SK-N-SH (cell line): ENCODE results near the gene ABL2. TPM values are rescaled to one million over a fixed set of nuclear protein-coding genes. Genes with fewer than 3 reads are reported as not detected.

Experiments used
- CTCF ChIA-PET: fragments of 300-600, 350-600 bp; formaldehyde crosslinking; extraction: SDS; loops from one replicate; lab custom pipeline; 2021; lab: Yijun Ruan, JAX
- POLR2A ChIA-PET: fragments of 350-600 bp; sonication (Branson Sonifier 250); formaldehyde crosslinking; extraction: SDS; loops from one replicate; lab custom pipeline; 2020; ENCODE audit warnings: antibody characterized with exemption, inconsistent platforms; lab: Yijun Ruan, JAX
- DNase-seq: peaks from one replicate; pipeline ENCODE4 v3.0.0; 2012
- H2AFZ ChIP-seq: fragments of 200-600 bp; sonication (generic); 2 replicates; pipeline ENCODE4 v1.8.1; 2016; ENCODE audit warnings: antibody characterized with exemption, mild to moderate bottlenecking, low read depth
- H3F3A ChIP-seq: fragments of 200-600 bp; sonication (generic); replicated peaks from 2 replicates; pipeline ENCODE3; 2016; ENCODE audit warnings: antibody characterized with exemption, mild to moderate bottlenecking; ENCODE audit not compliant: insufficient read depth
- H3K27ac ChIP-seq, 2 experiments: fragments of 200-500 bp in 1 of 2; fragments of 200-600 bp in 1 of 2; sonication (Bioruptor generic) in 1 of 2; sonication (generic), shearing (Covaris generic) in 1 of 2; 2 replicates each; pipeline versions ENCODE4 v1.5.1 to v1.6.1; 2014 to 2016; ENCODE audit warnings: low read depth in 2 of 2, inconsistent platforms in 1 of 2, low read length in 1 of 2, mild to moderate bottlenecking in 1 of 2, mixed read lengths in 1 of 2
- H3K27me3 ChIP-seq: fragments of 200-600 bp; sonication (generic), shearing (Covaris generic); 2 replicates; pipeline ENCODE4 v1.6.1; 2016; ENCODE audit warnings: mixed run types; ENCODE audit not compliant: insufficient read depth
- H3K36me3 ChIP-seq, 2 experiments: fragments of 200-500 bp in 1 of 2; fragments of 200-600 bp in 1 of 2; sonication (Bioruptor generic) in 1 of 2; sonication (generic) in 1 of 2; replicated peaks in 1 of 2; 2 replicates each; pipeline versions ENCODE3 to v1.5.1; 2014 to 2016; ENCODE audit warnings: low read length in 1 of 2, mild to moderate bottlenecking in 1 of 2; ENCODE audit not compliant: insufficient read depth in 2 of 2, control insufficient read depth in 1 of 2
- H3K4me1 ChIP-seq, 2 experiments: fragments of 200-500 bp in 1 of 2; fragments of 200-600 bp in 1 of 2; sonication (Bioruptor generic) in 1 of 2; sonication (generic), shearing (Covaris generic) in 1 of 2; 2 replicates each; pipeline versions ENCODE4 v1.5.1 to v1.6.1; 2014 to 2016; ENCODE audit warnings: low read depth in 1 of 2, low read length in 1 of 2, mixed run types in 1 of 2; ENCODE audit not compliant: insufficient read depth in 2 of 2, control insufficient read depth in 1 of 2
- H3K4me2 ChIP-seq: fragments of 200-600 bp; sonication (generic), shearing (Covaris generic); 2 replicates; pipeline ENCODE4 v1.6.1; 2017; ENCODE audit warnings: mixed run types
- H3K4me3 ChIP-seq, 2 experiments: fragments of 200-500 bp in 1 of 2; fragments of 200-600 bp in 1 of 2; sonication (Bioruptor generic) in 1 of 2; sonication (generic), shearing (Covaris generic) in 1 of 2; 2 replicates each; pipeline versions ENCODE4 v1.5.1 to v1.8.1; 2014 to 2016; ENCODE audit warnings: low read depth in 2 of 2, inconsistent platforms in 1 of 2, low read length in 1 of 2, mild to moderate bottlenecking in 1 of 2, mixed read lengths in 1 of 2, moderate library complexity in 1 of 2
- H3K79me2 ChIP-seq: fragments of 200-600 bp; sonication (generic); 2 replicates; pipeline ENCODE4 v1.8.1; 2017; ENCODE audit warnings: mild to moderate bottlenecking; ENCODE audit not compliant: insufficient read depth
- H3K9ac ChIP-seq: fragments of 200-600 bp; sonication (generic); 2 replicates; pipeline ENCODE4 v1.6.1; 2017; ENCODE audit warnings: mixed run types
- H3K9me2 ChIP-seq: fragments of 200-600 bp; sonication (generic); 2 replicates; pipeline ENCODE4 v1.6.1; 2017; ENCODE audit warnings: mixed run types
- H3K9me3 ChIP-seq: fragments of 200-600 bp; sonication (generic); 2 replicates; pipeline ENCODE4 v1.6.1; 2017; ENCODE audit warnings: mixed run types, mild to moderate bottlenecking, moderate library complexity
- H4K20me1 ChIP-seq: fragments of 200-600 bp; sonication (generic); 2 replicates; pipeline ENCODE4 v1.6.1; 2017; ENCODE audit warnings: mild to moderate bottlenecking, mixed run types; ENCODE audit not compliant: insufficient read depth
- ELF1 ChIP-seq: IDR thresholded peaks from 2 replicates; pipeline ENCODE4 v1.4.0; 2012
- EP300 ChIP-seq, 2 experiments: IDR thresholded peaks; 2 replicates each; pipeline versions ENCODE4 v1.4.0 to v1.6.1; 2012; ENCODE audit warnings: borderline replicate concordance in 1 of 2, low read depth in 1 of 2, low read length in 1 of 2
- FOXJ3 ChIP-seq: sonication (generic); formaldehyde crosslinking; IDR thresholded peaks from 2 replicates; pipeline ENCODE4 v1.5.1; 2020; ENCODE audit warnings: mild to moderate bottlenecking, missing genetic modification reagents
- GATA2 ChIP-seq: sonication (generic); formaldehyde crosslinking; IDR thresholded peaks from 2 replicates; pipeline ENCODE4 v1.5.0; 2020; ENCODE audit warnings: mild to moderate bottlenecking, missing genetic modification reagents
- JUND ChIP-seq: IDR thresholded peaks from 2 replicates; pipeline ENCODE4 v1.4.0; 2012
- MAX ChIP-seq: IDR thresholded peaks from 2 replicates; pipeline ENCODE4 v1.4.0; 2012; ENCODE audit warnings: low read depth
- MEF2A ChIP-seq: IDR thresholded peaks from 2 replicates; pipeline ENCODE4 v1.4.0; 2012; ENCODE audit warnings: low read depth, borderline replicate concordance
- MXI1 ChIP-seq: IDR thresholded peaks from 2 replicates; pipeline ENCODE4 v1.6.1; 2012; ENCODE audit warnings: mild to moderate bottlenecking, low read depth, low read length, improper control_type of control experiment
- NRF1 ChIP-seq: IDR thresholded peaks from 2 replicates; pipeline ENCODE4 v1.6.1; 2012; ENCODE audit warnings: low read depth, mild to moderate bottlenecking, low read length
- PBX3 ChIP-seq: IDR thresholded peaks from 2 replicates; pipeline ENCODE4; 2012
- POLR2AphosphoS5 ChIP-seq: IDR thresholded peaks from 2 replicates; pipeline ENCODE4 v1.6.1; 2012; ENCODE audit warnings: low read depth, low read length
- RAD21 ChIP-seq: IDR thresholded peaks from 2 replicates; pipeline ENCODE4 v1.6.1; 2012; ENCODE audit warnings: mild to moderate bottlenecking, low read length
- REST ChIP-seq: IDR thresholded peaks from 2 replicates; pipeline ENCODE4 v1.6.1; 2012; ENCODE audit warnings: mild to moderate bottlenecking, low read depth, low read length, moderate library complexity
- RFX5 ChIP-seq: IDR thresholded peaks from 2 replicates; pipeline ENCODE4 v1.6.1; 2012; ENCODE audit warnings: mild to moderate bottlenecking, improper control_type of control experiment, low read length
- SMC3 ChIP-seq: IDR thresholded peaks from 2 replicates; pipeline ENCODE4 v1.6.1; 2012; ENCODE audit warnings: low read depth, low read length, improper control_type of control experiment
- USF1 ChIP-seq: IDR thresholded peaks from 2 replicates; pipeline ENCODE4 v1.4.0; 2012; ENCODE audit warnings: low read depth, borderline replicate concordance
- USF2 ChIP-seq: fragments of 150-350 bp; IDR thresholded peaks from 2 replicates; pipeline ENCODE4 v1.6.1; 2017; ENCODE audit warnings: antibody characterized with exemption, low read length, low read depth, borderline replicate concordance
- ZBTB33 ChIP-seq: IDR thresholded peaks from 2 replicates; pipeline ENCODE4 v1.4.0; 2012; ENCODE audit warnings: low read depth, borderline replicate concordance
- WGBS: methylation state at CpG from one replicate; pipeline ENCODE4 v1.1.6; 2017; ENCODE audit warnings: low lambda C conversion rate; 5-methylcytosine and 5-hydroxymethylcytosine counted together
- polyA plus RNA-seq, 3 experiments: library from polyadenylated mRNA; depleted of rRNA; stranded (reverse); fragments of >200 nt; gene quantifications; 2 replicates each; pipeline ENCODE4 v1.2.3, GENCODE V29; 2012

ABL2 gene
- polyA plus RNA-seq, 1 of the 3 experiments (the other 2 are of a cell fraction) = 7.5 TPM

- WGBS = 73% methylated on average over 10 of the region's 10 CpGs
- Histone ChIP-seq H3K79me2 (peaks cover 95% of the 10 kb centered on the region), H3K4me3 (peak overlapping the region in 1 of 2 experiments; percentile 18; a peak in 1 of 4 replicates), H3K9ac (no peak overlapping the region), H3K27me3 (no peaks in the 10 kb centered on the region), H3K9me2 (no peaks in the 10 kb centered on the region), H3F3A (peaks cover 63% of the 10 kb centered on the region), H2AFZ (no peak overlapping the region), H3K4me1 (peaks cover 4 to 25% of the 10 kb centered on the region in 2 experiments), H3K27ac (peak overlapping the region in 1 of 2 experiments; percentile 92; a peak in 3 of 4 replicates), H4K20me1 (peaks cover 6% of the 10 kb centered on the region), H3K9me3 (no peaks in the 10 kb centered on the region), H3K4me2 (peak overlapping the region; percentile 39), H3K36me3 (peaks cover 20 to 46% of the 10 kb centered on the region in 2 experiments)
- peak; percentile 26; the same call in 1 of the 2 replicates for TF ChIP-seq MAX
- no peak for TF ChIP-seq ZBTB33
- no peak for TF ChIP-seq USF1
- TF ChIP-seq ELF1 = no peak
- TF ChIP-seq RFX5 = no peak
- DNase-seq = no peak
- ChIA-PET POLR2A (no interaction called here), CTCF (interaction anchor here (0.6 kb wide), 1 partner anchor 11 kb away, joined by 3 read pairs; no protein-coding TSS in a partner anchor)
These were observed 99.6 kb downstream of the ABL2 start for GRCh38 chr1:179129702-179130473.

GRCh38 chr1:179128520-179128919 lies 101.0 kb downstream of the ABL2 start:
- H3K9me2 ChIP-seq = no peaks in the 10 kb centered on the region
- DNase-seq = no peak
- H3K79me2 ChIP-seq = peaks cover 95% of the 10 kb centered on the region
- H4K20me1 ChIP-seq = peaks cover 5% of the 10 kb centered on the region
- peaks cover 4 to 25% of the 10 kb centered on the region in 2 experiments for H3K4me1 ChIP-seq
- no peaks in the 10 kb centered on the region for H3K27me3 ChIP-seq
- peaks cover 58% of the 10 kb centered on the region for H3F3A ChIP-seq
- H3K4me2 ChIP-seq = peak overlapping the region; percentile 39; the same call in 1 of the 2 replicates
- no peak overlapping the region for H3K9ac ChIP-seq
- no peak overlapping the region for H3K4me3 ChIP-seq
- 93% methylated on average over 4 of the region's 4 CpGs for WGBS
- ChIA-PET CTCF (interaction anchor here (1.3 kb wide), 1 partner anchor 26 kb away, joined by 3 read pairs; no protein-coding TSS in a partner anchor), POLR2A (no interaction called here)
- no peak overlapping the region for H2AFZ ChIP-seq
- peak overlapping the region in 1 of 2 experiments; percentile 92; a peak in 3 of 4 replicates for H3K27ac ChIP-seq
- no peaks in the 10 kb centered on the region for H3K9me3 ChIP-seq
- H3K36me3 ChIP-seq = peaks cover 18 to 51% of the 10 kb centered on the region in 2 experiments
- TF ChIP-seq MXI1 (no peak), MEF2A (no peak), RAD21 (no peak), REST (no peak), POLR2AphosphoS5 (no peak), USF2 (no peak), GATA2 (CRISPR knock-in tag) (no peak), PBX3 (no peak), EP300 (IDR thresholded peaks at IDR 0.05; ENCODE audit: borderline replicate concordance in 1 of 2, low read depth in 1 of 2, low read length in 1 of 2) (no peak), NRF1 (no peak), JUND (no peak), FOXJ3 (no peak), SMC3 (no peak)
